HepG2 (cell line): ENCODE results near the gene PTPRM. TPM values are rescaled to one million over a fixed set of nuclear protein-coding genes. Genes with fewer than 3 reads are reported as not detected.
A peak's percentile ranks its signal among the peaks of the same experiment; 100 is the strongest.

Experiments
- ATF7 ChIP-seq, 2 experiments: fragments of 450-650 bp in 1 of 2; sonication (generic) in 1 of 2; formaldehyde crosslinking in 1 of 2; IDR thresholded peaks; 2 replicates each; pipeline versions ENCODE4 v1.4.0 to v1.6.1; 2016 to 2020; ENCODE audit warnings: antibody characterized with exemption in 1 of 2, mild to moderate bottlenecking in 1 of 2, missing genetic modification reagents in 1 of 2
- DDIT3 ChIP-seq: sonication (generic); formaldehyde crosslinking; IDR thresholded peaks from 2 replicates; pipeline ENCODE4 v1.4.0; 2020; ENCODE audit warnings: mild to moderate bottlenecking, missing genetic modification reagents
- EHMT2 ChIP-seq: fragments of 200-600 bp; sonication (generic); IDR thresholded peaks from 2 replicates; pipeline ENCODE4 v1.7.0; 2017; ENCODE audit warnings: antibody characterized with exemption, low read depth, low read length, borderline replicate concordance
- ETV5 ChIP-seq: IDR thresholded peaks from 2 replicates; pipeline ENCODE4 v1.6.1; 2018; ENCODE audit warnings: missing biosample characterization, missing genetic modification reagents, inconsistent platforms, borderline replicate concordance
- HOXA3 ChIP-seq: sonication (generic); formaldehyde crosslinking; IDR thresholded peaks from 2 replicates; pipeline ENCODE4 v1.5.0; 2020; ENCODE audit warnings: missing genetic modification reagents
- NR2F6 ChIP-seq, 2 experiments: IDR thresholded peaks; 2 replicates each; pipeline ENCODE4 v1.6.1; 2016; ENCODE audit warnings: antibody characterized with exemption in 1 of 2, mild to moderate bottlenecking in 1 of 2
- PHF21A ChIP-seq: sonication (generic); formaldehyde crosslinking; IDR thresholded peaks from 2 replicates; pipeline ENCODE4 v1.5.0; 2020; ENCODE audit warnings: mild to moderate bottlenecking, missing genetic modification reagents
- SOX13 ChIP-seq, 3 experiments: fragments of 450-650 bp in 1 of 3; sonication (generic) in 1 of 3; formaldehyde crosslinking in 1 of 3; IDR thresholded peaks in 2 of 3; conservative IDR thresholded peaks in 1 of 3; 2 replicates each; pipeline versions ENCODE4 v1.5.0 to v1.6.1; 2016 to 2020; ENCODE audit warnings: antibody characterized with exemption in 1 of 3, mild to moderate bottlenecking in 1 of 3, missing compliant biosample characterization in 1 of 3, missing genetic modification reagents in 1 of 3, moderate library complexity in 1 of 3
- TCF7L2 ChIP-seq: IDR thresholded peaks from 2 replicates; pipeline ENCODE4 v1.6.1; 2011; ENCODE audit warnings: mild to moderate bottlenecking, low read depth, low read length, moderate library complexity
- TSC22D2 ChIP-seq: sonication (generic); formaldehyde crosslinking; IDR thresholded peaks from 2 replicates; pipeline ENCODE4 v1.5.1; 2020; ENCODE audit warnings: missing genetic modification reagents, mild to moderate bottlenecking, borderline replicate concordance
- ZKSCAN1 ChIP-seq: fragments of 150-350 bp; IDR thresholded peaks from 2 replicates; pipeline ENCODE4 v1.6.1; 2014; ENCODE audit warnings: low read length
- ZNF224 ChIP-seq: sonication (generic); formaldehyde crosslinking; IDR thresholded peaks from 2 replicates; pipeline ENCODE4 v1.5.0; 2020; ENCODE audit warnings: mild to moderate bottlenecking, missing genetic modification reagents
- ZNF263 ChIP-seq: sonication (generic); formaldehyde crosslinking; IDR thresholded peaks from 2 replicates; pipeline ENCODE4 v1.4.0; 2020; ENCODE audit warnings: missing genetic modification reagents
- ZNF629 ChIP-seq: sonication (generic); formaldehyde crosslinking; conservative IDR thresholded peaks from 2 replicates; pipeline ENCODE4 v1.5.0; 2020; ENCODE audit warnings: missing genetic modification reagents
- ZNF768 ChIP-seq: sonication (generic); formaldehyde crosslinking; IDR thresholded peaks from 2 replicates; pipeline ENCODE4 v1.4.0; 2020; ENCODE audit warnings: missing genetic modification reagents
- ZNF784 ChIP-seq: sonication (generic); formaldehyde crosslinking; IDR thresholded peaks from 2 replicates; pipeline ENCODE4 v1.5.1; 2020; ENCODE audit warnings: missing genetic modification reagents, mild to moderate bottlenecking, borderline replicate concordance
- polyA plus RNA-seq, 8 experiments: library from polyadenylated mRNA; depleted of rRNA in 3 of 8; stranded (reverse) in 7 of 8; unstranded in 1 of 8; fragments of >200 nt; fragmentation: Illumina TruSeq in 4 of 8; extraction: Trizol in 4 of 8; gene quantifications; 2 replicates each; pipeline versions ENCODE4 v1.2.1 to v1.2.3, GENCODE V29; 2011 to 2016; ENCODE audit warnings: low read depth in 4 of 8, missing spikeins in 1 of 8, mixed read lengths in 1 of 8; ENCODE audit not compliant: insufficient read depth in 1 of 8
- total RNA-seq, 5 experiments: library from RNA; depleted of rRNA; stranded (reverse); fragments of >200 nt; fragmentation: Illumina TruSeq; extraction: Trizol; gene quantifications; 2 replicates each; pipeline ENCODE4 v1.2.3, GENCODE V29; 2016; ENCODE audit warnings: low read depth in 1 of 5
- TF ChIP-seq, protein P1 (sequence below): sonication (generic); formaldehyde crosslinking; IDR thresholded peaks from 2 replicates; pipeline ENCODE4 v1.4.0; 2020; ENCODE audit warnings: missing genetic modification reagents
- TF ChIP-seq, protein P2 (sequence below): sonication (generic); formaldehyde crosslinking; IDR thresholded peaks from 2 replicates; pipeline ENCODE4 v1.4.0; 2020; ENCODE audit warnings: mild to moderate bottlenecking, missing genetic modification reagents, borderline replicate concordance

PTPRM gene
- total and polyA plus RNA-seq, 2 of the 13 experiments (the other 11 are each of a cell fraction or from before 2014, with no cell fraction given) = 12.6 to 108 TPM

- TF ChIP-seq NR2F6 (IDR thresholded peaks at IDR 0.05) (no peak), NR2F6 (CRISPR knock-in tag; IDR thresholded peaks at IDR 0.05) (peak; percentile 64), ZNF224 (no peak), TCF7L2 (peak; percentile 28; the same call in 1 of the 2 replicates), EHMT2 (no peak; the same call in 1 of the 2 replicates), HOXA3 (CRISPR knock-in tag) (no peak), ZNF784 (CRISPR knock-in tag) (no peak), DDIT3 (CRISPR knock-in tag) (no peak), ZNF629 (CRISPR knock-in tag) (peak; percentile 60; the same call in 1 of the 2 replicates), ZKSCAN1 (no peak), ZNF768 (no peak), TSC22D2 (CRISPR knock-in tag) (no peak), ATF7 (IDR thresholded peaks at IDR 0.05) (no peak), ATF7 (CRISPR knock-in tag; IDR thresholded peaks at IDR 0.05) (no peak), SOX13 (IDR thresholded peaks at IDR 0.05) (no peak), SOX13 (CRISPR knock-in tag; conservative IDR thresholded peaks at IDR 0.05 in 1 of 2, IDR thresholded peaks at IDR 0.05 in 1 of 2) (peak in 1 of 2 experiments; percentile 85; a peak in 2 of 4 replicates), ZNF263 (CRISPR knock-in tag) (peak; percentile 65; the same call in 1 of the 2 replicates), ETV5 (CRISPR knock-in tag) (peak; percentile 38; the same call in 1 of the 2 replicates), PHF21A (CRISPR knock-in tag) (peak; percentile 3; the same call in 1 of the 2 replicates)
- TF ChIP-seq, protein P1, sequence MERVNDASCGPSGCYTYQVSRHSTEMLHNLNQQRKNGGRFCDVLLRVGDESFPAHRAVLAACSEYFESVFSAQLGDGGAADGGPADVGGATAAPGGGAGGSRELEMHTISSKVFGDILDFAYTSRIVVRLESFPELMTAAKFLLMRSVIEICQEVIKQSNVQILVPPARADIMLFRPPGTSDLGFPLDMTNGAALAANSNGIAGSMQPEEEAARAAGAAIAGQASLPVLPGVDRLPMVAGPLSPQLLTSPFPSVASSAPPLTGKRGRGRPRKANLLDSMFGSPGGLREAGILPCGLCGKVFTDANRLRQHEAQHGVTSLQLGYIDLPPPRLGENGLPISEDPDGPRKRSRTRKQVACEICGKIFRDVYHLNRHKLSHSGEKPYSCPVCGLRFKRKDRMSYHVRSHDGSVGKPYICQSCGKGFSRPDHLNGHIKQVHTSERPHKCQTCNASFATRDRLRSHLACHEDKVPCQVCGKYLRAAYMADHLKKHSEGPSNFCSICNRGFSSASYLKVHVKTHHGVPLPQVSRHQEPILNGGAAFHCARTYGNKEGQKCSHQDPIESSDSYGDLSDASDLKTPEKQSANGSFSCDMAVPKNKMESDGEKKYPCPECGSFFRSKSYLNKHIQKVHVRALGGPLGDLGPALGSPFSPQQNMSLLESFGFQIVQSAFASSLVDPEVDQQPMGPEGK (CRISPR knock-in tag) = peak; percentile 46
- TF ChIP-seq, protein P2, sequence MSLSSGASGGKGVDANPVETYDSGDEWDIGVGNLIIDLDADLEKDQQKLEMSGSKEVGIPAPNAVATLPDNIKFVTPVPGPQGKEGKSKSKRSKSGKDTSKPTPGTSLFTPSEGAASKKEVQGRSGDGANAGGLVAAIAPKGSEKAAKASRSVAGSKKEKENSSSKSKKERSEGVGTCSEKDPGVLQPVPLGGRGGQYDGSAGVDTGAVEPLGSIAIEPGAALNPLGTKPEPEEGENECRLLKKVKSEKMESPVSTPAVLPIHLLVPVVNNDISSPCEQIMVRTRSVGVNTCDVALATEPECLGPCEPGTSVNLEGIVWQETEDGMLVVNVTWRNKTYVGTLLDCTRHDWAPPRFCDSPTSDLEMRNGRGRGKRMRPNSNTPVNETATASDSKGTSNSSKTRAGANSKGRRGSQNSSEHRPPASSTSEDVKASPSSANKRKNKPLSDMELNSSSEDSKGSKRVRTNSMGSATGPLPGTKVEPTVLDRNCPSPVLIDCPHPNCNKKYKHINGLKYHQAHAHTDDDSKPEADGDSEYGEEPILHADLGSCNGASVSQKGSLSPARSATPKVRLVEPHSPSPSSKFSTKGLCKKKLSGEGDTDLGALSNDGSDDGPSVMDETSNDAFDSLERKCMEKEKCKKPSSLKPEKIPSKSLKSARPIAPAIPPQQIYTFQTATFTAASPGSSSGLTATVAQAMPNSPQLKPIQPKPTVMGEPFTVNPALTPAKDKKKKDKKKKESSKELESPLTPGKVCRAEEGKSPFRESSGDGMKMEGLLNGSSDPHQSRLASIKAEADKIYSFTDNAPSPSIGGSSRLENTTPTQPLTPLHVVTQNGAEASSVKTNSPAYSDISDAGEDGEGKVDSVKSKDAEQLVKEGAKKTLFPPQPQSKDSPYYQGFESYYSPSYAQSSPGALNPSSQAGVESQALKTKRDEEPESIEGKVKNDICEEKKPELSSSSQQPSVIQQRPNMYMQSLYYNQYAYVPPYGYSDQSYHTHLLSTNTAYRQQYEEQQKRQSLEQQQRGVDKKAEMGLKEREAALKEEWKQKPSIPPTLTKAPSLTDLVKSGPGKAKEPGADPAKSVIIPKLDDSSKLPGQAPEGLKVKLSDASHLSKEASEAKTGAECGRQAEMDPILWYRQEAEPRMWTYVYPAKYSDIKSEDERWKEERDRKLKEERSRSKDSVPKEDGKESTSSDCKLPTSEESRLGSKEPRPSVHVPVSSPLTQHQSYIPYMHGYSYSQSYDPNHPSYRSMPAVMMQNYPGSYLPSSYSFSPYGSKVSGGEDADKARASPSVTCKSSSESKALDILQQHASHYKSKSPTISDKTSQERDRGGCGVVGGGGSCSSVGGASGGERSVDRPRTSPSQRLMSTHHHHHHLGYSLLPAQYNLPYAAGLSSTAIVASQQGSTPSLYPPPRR (CRISPR knock-in tag) = peak; percentile 86; the same call in 1 of the 2 replicates
Observed at GRCh38 chr18:7646174-7646886, 79.2 kb downstream of the PTPRM start (continued).
